Left cardiac atrium (tissue), 4 donors: ENCODE results near the gene PSAP. TPM values are rescaled to one million over a fixed set of nuclear protein-coding genes. Genes with fewer than 3 reads are reported as not detected.

Experiments
- ATAC-seq, 2 donors: fragments of 200-7000 bp; cut with Tn5 transposase; one replicate each; pipeline ENCODE4 v1.9.1; 2020; ENCODE audit warnings: mild to moderate bottlenecking in 2 of 2, moderate library complexity in 2 of 2
- DNase-seq: peaks from one replicate; pipeline ENCODE4 v3.0.0-alpha.2; 2020
- intact Hi-C, 2 donors: fragments of 100-400 bp; cut with DNase I; formaldehyde crosslinking; loops; one replicate each; pipeline versions ENCODE4 v1.14.1 to v1.15.1; 2022 to 2023
- total RNA-seq, 2 donors: library from RNA; stranded (reverse); fragmentation: NEBNext Ultra II Directional; extraction: Animal tissue kit (Norgen Biotek cat#: 25700); gene quantifications; one replicate each; pipeline ENCODE4 v1.2.1, GENCODE V29; 2021
- donor health status: DM: no; HTN: yes; CAD: no.
- donor health status: DM: no; HTN: yes; CAD: no; lungs with severe emphysema.
- donor health status: DM: yes; HTN: yes; CAD: no.
- donor health status: Dilated cardiomyopathy.

The PSAP gene
- total RNA-seq, 2 donors from 2014 or later = 1,413 to 1,441 TPM

- intact Hi-C loops = no loop called here
- DNase-seq (no peak), ATAC-seq (no peak)
Observed at GRCh38 chr10:71849461-71849908, 1.6 kb downstream of the PSAP start.

GRCh38 chr10:71848325-71849275, 2.5 kb downstream of the PSAP start:
- ATAC-seq (no peak), DNase-seq (no peak)
- intact Hi-C loops = no loop called here

DNA sequence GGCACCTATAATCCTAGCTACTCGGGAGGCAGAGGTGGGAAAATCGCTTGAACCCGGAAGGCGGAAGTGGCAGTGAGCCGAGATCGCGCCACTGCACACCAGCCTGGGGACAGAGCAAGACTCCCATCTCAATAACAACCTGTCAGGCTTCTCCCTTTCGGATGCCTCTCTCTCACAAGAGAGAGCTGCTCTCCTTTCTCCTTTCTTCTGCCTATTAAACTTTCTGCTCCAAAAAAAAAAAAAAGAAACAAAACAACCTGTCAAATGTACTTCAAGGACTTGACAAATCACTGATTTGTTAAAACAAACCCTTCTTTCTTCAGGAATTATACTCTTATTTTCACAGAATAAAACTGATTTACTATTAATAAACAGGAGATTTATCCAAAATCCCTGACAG, 3.6 kb downstream of the PSAP start:
- intact Hi-C loops = no loop called here
- ATAC-seq (no peak), DNase-seq (no peak)

DNA sequence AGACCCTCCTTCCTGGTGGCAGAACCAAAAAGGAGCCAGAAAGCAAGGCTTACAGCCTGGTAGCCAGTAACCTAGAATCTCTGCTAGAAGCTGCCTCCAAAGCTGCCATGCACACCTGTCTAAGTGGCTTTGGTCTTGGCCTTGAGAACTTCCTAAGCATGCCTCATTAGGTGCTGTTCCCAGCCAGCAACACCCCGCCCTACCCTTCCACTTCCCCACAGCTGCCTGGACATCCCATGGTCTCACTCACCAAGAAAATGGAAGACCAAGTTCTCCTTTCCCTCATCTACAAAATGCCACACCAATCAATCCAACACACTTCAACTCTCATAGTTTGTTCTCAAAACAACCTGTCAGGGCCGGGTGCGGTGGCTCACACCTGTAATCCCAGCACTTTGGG, 4.2 kb downstream of the PSAP start:
- intact Hi-C loops = no loop called here

GRCh38 chr10:71845410-71846405, 5.3 kb downstream of the PSAP start:
- ATAC-seq (no peak), DNase-seq (no peak)
- intact Hi-C loops = no loop called here

More for the DNA sequence above, 4.2 kb downstream of the PSAP start:
- no peak for ATAC-seq
- DNase-seq = no peak

DNA sequence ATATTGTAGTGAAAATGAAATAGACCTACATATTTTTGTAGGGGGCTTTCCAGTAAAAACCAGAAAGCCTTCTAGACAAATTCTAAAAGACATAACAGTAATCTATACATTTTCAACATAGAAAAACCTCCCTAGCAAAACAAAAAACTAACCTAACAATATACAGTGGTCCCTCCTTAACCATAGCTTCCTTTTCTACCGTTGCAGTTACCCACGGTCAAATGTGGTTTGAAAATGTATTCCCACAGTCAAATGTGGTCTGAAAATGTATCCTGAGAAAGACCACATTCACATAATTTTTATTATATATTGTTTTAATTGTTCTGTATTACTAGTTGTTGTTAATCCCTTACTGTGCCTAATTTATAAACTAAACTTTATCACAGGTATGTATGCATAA, 6.4 kb downstream of the PSAP start:
- DNase-seq (no peak), ATAC-seq (no peak)
- intact Hi-C loops = no loop called here

DNA sequence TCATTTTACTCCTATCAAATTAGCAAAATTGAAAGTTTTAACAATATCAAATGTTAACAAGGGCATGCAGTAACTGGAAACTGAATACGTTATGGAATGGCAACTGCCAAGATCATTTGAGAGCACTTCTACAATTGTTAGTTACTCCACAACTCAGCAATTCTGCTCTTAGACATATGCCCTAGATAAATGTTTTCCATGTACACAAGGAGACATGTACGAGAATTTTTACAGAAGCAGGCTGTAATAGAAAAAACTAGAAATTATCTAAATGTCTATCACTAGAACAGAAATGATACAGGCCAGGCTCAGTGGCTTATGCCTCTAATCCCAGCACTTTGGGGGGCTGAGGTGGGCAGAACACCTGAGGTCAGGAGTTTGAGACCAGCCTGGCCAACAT, 7.0 kb downstream of the PSAP start:
- ATAC-seq (no peak), DNase-seq (no peak)
- intact Hi-C loops = no loop called here

GRCh38 chr10:71842856-71843686, 8.0 kb downstream of the PSAP start:
- DNase-seq (no peak), ATAC-seq (no peak)
- intact Hi-C loops = no loop called here

DNA sequence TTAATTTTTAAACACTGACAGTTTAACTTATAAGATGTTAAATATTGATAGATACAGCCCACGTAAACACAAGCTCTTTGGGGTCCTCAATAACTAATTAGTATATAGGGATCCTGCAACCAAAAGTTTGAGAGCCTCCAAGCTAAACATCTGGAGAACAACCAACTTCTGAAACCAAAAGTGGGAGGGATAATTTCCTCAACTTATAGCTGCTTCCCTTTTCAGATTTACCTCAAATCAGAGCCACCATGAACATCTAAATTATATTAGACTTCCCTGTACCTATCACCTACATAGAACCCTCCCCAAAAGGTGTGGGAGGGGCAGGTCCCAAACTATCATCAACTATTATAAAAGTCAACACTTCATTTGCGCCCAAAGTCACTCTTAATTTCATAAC, 8.6 kb downstream of the PSAP start:
- DNase-seq = no peak
- intact Hi-C loops = no loop called here
- ATAC-seq = no peak

GRCh38 chr10:71840958-71841335, 10.1 kb downstream of the PSAP start:
- no peak for DNase-seq
- intact Hi-C loops = no loop called here

GRCh38 chr10:71840177-71840957, 10.7 kb downstream of the PSAP start:
- ATAC-seq (peak; percentile 76 to 80), DNase-seq (peak; percentile 86)
- intact Hi-C loops = no loop called here

More at GRCh38 chr10:71840958-71841335, 10.1 kb downstream of the PSAP start:
- no peak for ATAC-seq

GRCh38 chr10:71838264-71839211, 12.5 kb downstream of the PSAP start:
- DNase-seq = no peak
- intact Hi-C loops = loop anchor here in 1 of 2 donors (10.0 kb wide), 1 partner anchor 56 kb away; no protein-coding TSS in a partner anchor
- ATAC-seq = peak in 1 of 2 donors; percentile 3

- intact Hi-C loops = loop anchor here in 1 of 2 donors (10.0 kb wide), 1 partner anchor 58 kb away; no protein-coding TSS in a partner anchor
- no peak for DNase-seq
- peak in 1 of 2 donors; percentile 21 for ATAC-seq
Observed at GRCh38 chr10:71837098-71837827, 13.8 kb downstream of the PSAP start.

DNA sequence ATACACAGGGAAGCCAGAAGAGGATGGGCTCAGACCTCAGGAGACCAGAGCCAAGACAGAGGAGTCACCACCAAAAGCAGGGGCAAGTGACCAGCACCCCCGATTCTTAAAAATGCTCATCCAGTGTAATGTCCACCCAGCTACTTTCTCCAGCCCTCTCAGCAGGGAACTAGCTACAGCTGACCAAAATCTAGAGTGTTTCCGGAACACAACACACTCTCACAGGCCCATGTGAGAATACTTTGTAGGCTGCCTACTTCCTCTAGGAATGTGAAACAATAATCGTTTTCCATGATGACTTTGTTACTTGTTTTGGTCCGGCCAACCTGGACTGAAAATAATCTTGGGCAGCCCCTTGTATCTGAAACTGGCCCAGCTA, 14.5 kb downstream of the PSAP start:
- no peak for DNase-seq
- peak; percentile 32 to 36 for ATAC-seq
- intact Hi-C loops = loop anchor here in 1 of 2 donors (10.0 kb wide), 1 partner anchor 58 kb away; no protein-coding TSS in a partner anchor

DNA sequence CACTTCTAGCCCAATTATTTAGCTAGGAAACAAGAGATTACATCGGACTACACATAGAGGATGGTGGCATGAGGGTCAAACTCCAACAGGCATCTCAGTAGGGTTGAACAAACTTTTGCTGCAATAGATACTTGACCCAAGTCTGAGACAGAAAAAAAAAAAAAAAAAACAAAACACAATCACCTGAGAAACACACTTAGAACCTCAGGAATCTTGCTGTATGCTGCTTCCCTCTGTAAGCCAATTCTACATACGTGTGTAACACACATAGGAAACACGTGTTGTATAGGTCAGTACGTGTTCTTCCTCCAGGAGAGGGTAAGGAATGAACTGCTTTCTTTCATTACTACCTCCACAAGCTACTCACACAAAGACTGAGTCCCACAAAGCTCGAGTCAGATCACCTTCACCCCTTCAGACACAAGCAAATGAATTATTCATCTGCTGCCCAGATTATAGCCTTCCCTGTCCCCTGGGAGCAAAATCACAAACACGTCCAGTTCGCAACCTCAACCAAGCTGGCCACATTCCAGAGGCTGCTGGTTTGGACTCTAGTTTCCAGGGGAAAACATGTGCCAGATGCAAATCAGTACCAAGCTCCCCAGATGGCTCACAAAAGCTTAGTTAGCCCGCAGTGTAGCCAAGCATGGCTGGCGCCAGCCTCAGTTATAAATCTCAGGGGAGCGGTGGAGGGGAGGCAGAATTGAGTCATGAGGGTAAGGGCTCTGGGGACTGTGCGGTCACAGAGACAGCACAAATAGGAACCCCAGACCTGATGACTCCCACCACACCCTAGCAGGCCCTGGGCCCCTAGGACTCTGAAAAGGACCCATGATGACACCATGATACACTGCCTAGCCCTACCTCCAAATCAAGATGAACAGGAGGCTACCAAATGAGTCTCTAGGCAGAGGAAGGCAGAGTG, 15.1 kb downstream of the PSAP start:
- intact Hi-C loops = loop anchor here in 1 of 2 donors (10.0 kb wide), 1 partner anchor 59 kb away; no protein-coding TSS in a partner anchor
- ATAC-seq (peak; percentile 45 to 62), DNase-seq (peak; percentile 83)
